MM.1S (cell line): ENCODE data around the gene ATRX.
"Not testable (repeated sequence)": the region's sequence is repeated elsewhere in the genome, so short reads cannot be mapped to it uniquely, and the experiment has no call there.

Source experiments
- DNase-seq: peaks from one replicate; pipeline ENCODE4 v3.0.0-alpha.2; 2015
- H2AFZ ChIP-seq: fragments of 300-600 bp; sonication (generic); 2 replicates; pipeline ENCODE4 v1.6.0; 2016; ENCODE audit warnings: antibody characterized with exemption, low read length
- H3F3A ChIP-seq: fragments of 300-600 bp; sonication (generic); 2 replicates; pipeline ENCODE4 v1.6.1; 2016; ENCODE audit warnings: mild to moderate bottlenecking, antibody characterized with exemption, low read length, moderate library complexity, mixed read lengths; ENCODE audit not compliant: insufficient read depth
- H3K27ac ChIP-seq: fragments of 300-600 bp; sonication (generic); 2 replicates; pipeline ENCODE4 v1.5.1; 2016; ENCODE audit warnings: mild to moderate bottlenecking, low read length
- H3K27me3 ChIP-seq: fragments of 300-600 bp; sonication (generic); replicated peaks from 2 replicates; pipeline ENCODE4 v1.6.0; 2016; ENCODE audit warnings: low read length; ENCODE audit not compliant: insufficient read depth
- H3K36me3 ChIP-seq: fragments of 300-600 bp; sonication (generic); replicated peaks from 2 replicates; pipeline ENCODE4 v1.6.1; 2016; ENCODE audit warnings: mild to moderate bottlenecking, low read length, mixed read lengths; ENCODE audit not compliant: insufficient read depth
- H3K4me1 ChIP-seq: fragments of 300-600 bp; sonication (generic); 2 replicates; pipeline ENCODE4 v1.6.1; 2016; ENCODE audit warnings: low read length, mixed read lengths
- H3K4me2 ChIP-seq: fragments of 300-600 bp; sonication (generic); 2 replicates; pipeline ENCODE4 v1.6.0; 2016; ENCODE audit warnings: low read depth, low read length
- H3K4me3 ChIP-seq: fragments of 300-600 bp; sonication (generic); 2 replicates; pipeline ENCODE4 v1.5.1; 2016; ENCODE audit warnings: low read length, mixed read lengths
- H3K79me2 ChIP-seq: fragments of 300-600 bp; sonication (generic); 2 replicates; pipeline ENCODE4 v1.6.1; 2016; ENCODE audit warnings: mixed run types, low read length, mixed read lengths
- H3K9ac ChIP-seq: fragments of 300-600 bp; sonication (generic); 2 replicates; pipeline ENCODE4 v1.6.1; 2016; ENCODE audit warnings: low read length, mixed read lengths
- H3K9me2 ChIP-seq: fragments of 300-600 bp; sonication (generic); replicated peaks from 2 replicates; pipeline ENCODE4 v1.6.1; 2016; ENCODE audit warnings: mild to moderate bottlenecking, low read length, mixed read lengths; ENCODE audit not compliant: insufficient read depth
- H3K9me3 ChIP-seq: fragments of 300-600 bp; sonication (generic); replicated peaks from 2 replicates; pipeline ENCODE4 v1.6.1; 2016; ENCODE audit warnings: mild to moderate bottlenecking, low read length, mixed read lengths; ENCODE audit not compliant: insufficient read depth
- H4K20me1 ChIP-seq: fragments of 300-600 bp; sonication (generic); 2 replicates; pipeline ENCODE4 v1.6.1; 2016; ENCODE audit warnings: mild to moderate bottlenecking, low read length, moderate library complexity, mixed read lengths; ENCODE audit not compliant: insufficient read depth
- EZH2 ChIP-seq: fragments of 300-600 bp; sonication (generic); optimal IDR thresholded peaks from 2 replicates; pipeline ENCODE3; 2017; ENCODE audit warnings: low read depth, mild to moderate bottlenecking, antibody characterized with exemption, low read length, mixed read lengths
- EZH2phosphoT487 ChIP-seq: fragments of 300-600 bp; sonication (generic); IDR thresholded peaks from 2 replicates; pipeline ENCODE4 v1.6.1; 2018; ENCODE audit warnings: antibody characterized with exemption, low read length
- TF ChIP-seq, protein P1 (sequence below): fragments of 300-600 bp; sonication (generic); IDR thresholded peaks from 2 replicates; pipeline ENCODE4 v1.5.1; 2016; ENCODE audit warnings: antibody characterized with exemption, low read length, mixed read lengths

The ATRX gene

DNA sequence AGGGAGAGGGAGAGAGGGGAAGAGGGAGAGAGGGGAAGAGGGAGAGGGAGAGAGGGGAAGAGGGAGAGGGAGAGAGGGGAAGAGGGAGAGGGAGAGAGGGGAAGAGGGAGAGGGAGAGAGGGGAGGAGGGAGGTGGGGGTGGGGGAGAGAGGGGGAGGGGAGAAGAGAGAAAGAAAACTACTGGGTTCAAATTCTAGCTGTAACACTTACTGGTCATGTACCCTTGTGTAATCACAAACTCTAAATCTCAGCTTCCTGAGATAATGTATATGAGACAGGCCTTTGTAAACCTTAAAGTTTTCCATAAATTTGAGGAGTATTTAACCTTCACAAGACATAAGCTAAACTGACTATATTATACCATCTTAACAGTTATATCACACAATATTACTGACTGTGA is 229.7 kb downstream of the ATRX start:
- no peak overlapping the region for H3K9ac ChIP-seq
- H2AFZ ChIP-seq = no peak overlapping the region
- no peaks in the 10 kb centered on the region for H3K9me3 ChIP-seq
- no peak overlapping the region for H3K4me3 ChIP-seq
- H3K27ac ChIP-seq = no peak overlapping the region
- no peaks in the 10 kb centered on the region for H3K36me3 ChIP-seq
- H3K4me2 ChIP-seq = no peak overlapping the region
- no peaks in the 10 kb centered on the region for H3F3A ChIP-seq
- H4K20me1 ChIP-seq = no peaks in the 10 kb centered on the region
- no peaks in the 10 kb centered on the region for H3K27me3 ChIP-seq
- DNase-seq = no peak
- no peaks in the 10 kb centered on the region for H3K4me1 ChIP-seq
- no peaks in the 10 kb centered on the region for H3K79me2 ChIP-seq
- H3K9me2 ChIP-seq = no peaks in the 10 kb centered on the region
- TF ChIP-seq, protein P1, sequence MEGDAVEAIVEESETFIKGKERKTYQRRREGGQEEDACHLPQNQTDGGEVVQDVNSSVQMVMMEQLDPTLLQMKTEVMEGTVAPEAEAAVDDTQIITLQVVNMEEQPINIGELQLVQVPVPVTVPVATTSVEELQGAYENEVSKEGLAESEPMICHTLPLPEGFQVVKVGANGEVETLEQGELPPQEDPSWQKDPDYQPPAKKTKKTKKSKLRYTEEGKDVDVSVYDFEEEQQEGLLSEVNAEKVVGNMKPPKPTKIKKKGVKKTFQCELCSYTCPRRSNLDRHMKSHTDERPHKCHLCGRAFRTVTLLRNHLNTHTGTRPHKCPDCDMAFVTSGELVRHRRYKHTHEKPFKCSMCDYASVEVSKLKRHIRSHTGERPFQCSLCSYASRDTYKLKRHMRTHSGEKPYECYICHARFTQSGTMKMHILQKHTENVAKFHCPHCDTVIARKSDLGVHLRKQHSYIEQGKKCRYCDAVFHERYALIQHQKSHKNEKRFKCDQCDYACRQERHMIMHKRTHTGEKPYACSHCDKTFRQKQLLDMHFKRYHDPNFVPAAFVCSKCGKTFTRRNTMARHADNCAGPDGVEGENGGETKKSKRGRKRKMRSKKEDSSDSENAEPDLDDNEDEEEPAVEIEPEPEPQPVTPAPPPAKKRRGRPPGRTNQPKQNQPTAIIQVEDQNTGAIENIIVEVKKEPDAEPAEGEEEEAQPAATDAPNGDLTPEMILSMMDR = no peak

DNA sequence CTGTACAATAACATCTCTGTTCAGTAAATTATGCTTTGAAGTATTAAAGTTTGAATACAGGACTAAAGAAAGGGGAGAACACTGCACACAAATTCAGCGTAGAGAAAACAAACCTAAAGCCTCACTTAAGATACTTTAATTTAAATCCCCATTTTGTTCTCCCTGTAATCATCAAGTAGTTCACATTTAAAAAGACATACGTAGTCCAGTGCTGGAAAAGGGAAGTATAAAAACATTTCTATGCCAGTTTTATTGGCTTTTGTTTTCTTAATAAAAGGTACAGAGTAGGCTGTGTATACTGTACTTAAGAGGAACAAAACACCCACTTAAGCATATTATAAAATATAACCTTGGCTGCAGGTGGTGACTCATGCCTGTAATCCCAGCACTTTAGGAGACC is 237.3 kb downstream of the ATRX start:
- no peaks in the 10 kb centered on the region for H4K20me1 ChIP-seq

DNA sequence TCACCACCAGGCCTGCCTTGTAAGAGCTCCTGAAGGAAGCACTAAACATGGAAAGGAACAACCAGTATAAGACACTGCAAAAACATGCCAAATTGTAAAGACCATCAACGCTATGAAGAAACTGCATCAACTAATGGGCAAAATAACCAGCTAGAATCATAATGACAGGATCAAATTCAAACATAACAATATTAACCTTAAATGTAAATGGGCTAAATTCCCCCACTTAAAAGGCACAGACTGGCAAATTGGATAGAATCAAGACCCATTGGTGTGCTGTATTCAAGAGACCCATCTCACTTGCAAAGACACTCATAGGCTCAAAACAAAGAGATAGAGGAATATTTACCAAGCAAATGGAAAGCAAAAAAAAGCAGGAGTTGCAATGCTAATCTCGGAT is 246.2 kb downstream of the ATRX start:
- H3F3A ChIP-seq, H4K20me1 ChIP-seq, H2AFZ ChIP-seq, H3K9ac ChIP-seq, H3K36me3 ChIP-seq, H3K27me3 ChIP-seq, H3K9me2 ChIP-seq, H3K4me1 ChIP-seq, H3K9me3 ChIP-seq, H3K4me3 ChIP-seq, H3K27ac ChIP-seq, H3K4me2 ChIP-seq, DNase-seq, H3K79me2 ChIP-seq: not testable (repeated sequence)

More for the DNA sequence above, 237.3 kb downstream of the ATRX start:
- H3K36me3 ChIP-seq = no peaks in the 10 kb centered on the region
- no peaks in the 10 kb centered on the region for H3K9me3 ChIP-seq
- H3K4me2 ChIP-seq = no peak overlapping the region
- no peaks in the 10 kb centered on the region for H3K4me1 ChIP-seq
- H3K79me2 ChIP-seq = no peaks in the 10 kb centered on the region
- no peak for DNase-seq
- H3K27me3 ChIP-seq = no peaks in the 10 kb centered on the region
- no peaks in the 10 kb centered on the region for H3K9me2 ChIP-seq
- H3K9ac ChIP-seq = no peak overlapping the region
- no peak overlapping the region for H2AFZ ChIP-seq
- H3K27ac ChIP-seq = no peak overlapping the region
- H3K4me3 ChIP-seq = no peak overlapping the region
- TF ChIP-seq EZH2 (no peak), EZH2phosphoT487 (no peak)
- TF ChIP-seq, protein P1 = no peak
- no peaks in the 10 kb centered on the region for H3F3A ChIP-seq

DNA sequence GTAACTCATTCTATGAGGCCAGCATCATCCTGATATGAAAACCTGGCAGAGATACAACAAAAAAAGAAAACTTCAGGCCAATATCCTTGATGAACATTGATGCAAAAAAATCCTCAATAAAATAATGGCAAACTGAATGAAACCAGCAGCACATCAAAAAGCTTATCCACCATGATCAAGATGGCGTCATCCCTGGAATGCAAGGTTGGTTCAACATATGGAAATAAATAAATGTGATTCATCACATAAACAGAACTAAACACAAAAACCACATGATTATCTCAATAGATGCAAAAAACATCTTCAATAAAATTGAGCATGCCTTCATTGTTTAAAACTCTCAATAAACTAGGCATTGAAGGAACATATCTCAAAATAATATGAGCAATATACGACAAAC is 254.8 kb downstream of the ATRX start:
- not testable (repeated sequence) for H3K9me2 ChIP-seq, H3K9me3 ChIP-seq, H3K27ac ChIP-seq, H2AFZ ChIP-seq, H3K36me3 ChIP-seq, H4K20me1 ChIP-seq, H3K4me1 ChIP-seq, H3K4me3 ChIP-seq, H3F3A ChIP-seq, H3K4me2 ChIP-seq, H3K27me3 ChIP-seq, H3K79me2 ChIP-seq, H3K9ac ChIP-seq, DNase-seq
